ENCODE results near the gene WDPCP.
A peak's percentile ranks its signal among the peaks of the same experiment; 100 is the strongest.

The WDPCP gene

GRCh38 chr2:63347361-63347760, 240.9 kb downstream of the WDPCP start:
- H3K4me1 ChIP-seq (ENCODE audit: control insufficient read depth, insufficient read depth, low read depth, low read length), result no peaks in the 10 kb centered on the region
- no peaks in the 10 kb centered on the region for H3K79me1 ChIP-seq (replicated peaks; ENCODE audit: low read length, poor library complexity, severe bottlenecking)
- no peak overlapping the region for H2BK5ac ChIP-seq (ENCODE audit: low read depth, low read length, poor library complexity, severe bottlenecking)
- no peaks in the 10 kb centered on the region for H3K27me3 ChIP-seq (ENCODE audit: control insufficient read depth in 1 of 2, insufficient read depth in 1 of 2, low read length in 2 of 2)
- H3K9me3 ChIP-seq (ENCODE audit: control insufficient read depth, low read length), result peaks cover 35% of the 10 kb centered on the region
- no peak overlapping the region for H2BK120ac ChIP-seq (ENCODE audit: low read depth, low read length)
- no peak overlapping the region for H2AK5ac ChIP-seq (ENCODE audit: low read length, severe bottlenecking)
- no peak for DNase-seq
- no peaks in the 10 kb centered on the region for H3K36me3 ChIP-seq (ENCODE audit: control insufficient read depth in 1 of 2, insufficient read depth in 2 of 2, low read depth in 1 of 2, low read length in 2 of 2)
- no peak overlapping the region for H3K23ac ChIP-seq (ENCODE audit: low read length in 2 of 2)
- WGBS, result no CpG with 5 or more reads among the region's 2 CpGs
- H3K4me3 ChIP-seq (ENCODE audit: insufficient read depth in 1 of 2, low read depth in 1 of 2, low read length in 2 of 2), result no peak overlapping the region
- H4K91ac ChIP-seq (ENCODE audit: low read length), result no peak overlapping the region
- H3K4me2 ChIP-seq (ENCODE audit: low read length, poor library complexity, severe bottlenecking), result no peak overlapping the region
- H2BK15ac ChIP-seq (ENCODE audit: low read depth, poor library complexity, severe bottlenecking), result no peak overlapping the region
- no peak overlapping the region for H2BK12ac ChIP-seq (ENCODE audit: low read length in 2 of 2)
- no peak overlapping the region for H3K27ac ChIP-seq (ENCODE audit: low read length, poor library complexity, severe bottlenecking)
- H4K8ac ChIP-seq (ENCODE audit: low read length), result no peak overlapping the region
- H3K9ac ChIP-seq (ENCODE audit: low read length), result no peak overlapping the region
- H3K18ac ChIP-seq (ENCODE audit: low read depth in 1 of 2, low read length in 2 of 2), result no peak overlapping the region
- H3K14ac ChIP-seq (ENCODE audit: low read length in 2 of 2), result no peak overlapping the region
- no peak overlapping the region for H2AFZ ChIP-seq (ENCODE audit: low read depth, low read length)
- no peak overlapping the region for H3K4ac ChIP-seq (ENCODE audit: low read depth in 1 of 2, low read length in 2 of 2)

DNA sequence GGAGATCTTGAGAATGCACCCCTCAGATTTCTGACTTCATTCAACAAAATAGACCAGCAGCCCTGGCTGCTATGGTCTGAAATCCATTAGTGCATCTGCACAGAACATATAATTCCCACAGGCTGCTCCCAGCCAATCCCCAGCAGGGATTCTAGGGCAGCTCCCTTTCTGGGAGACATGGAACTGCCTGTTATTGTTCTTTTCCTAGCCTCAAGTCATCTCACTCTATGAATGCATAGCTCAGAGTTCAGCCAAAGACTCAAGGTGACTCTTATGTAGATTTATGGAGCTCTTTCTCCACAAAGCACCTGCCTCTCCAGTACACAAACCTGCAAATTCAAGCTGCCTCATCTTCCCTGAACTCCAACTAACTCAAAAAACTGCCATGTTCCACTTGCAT, 241.9 kb downstream of the WDPCP start:
- H2BK120ac ChIP-seq (ENCODE audit: low read depth, low read length), result no peak overlapping the region
- H2AFZ ChIP-seq (ENCODE audit: low read depth, low read length), result no peak overlapping the region

DNA sequence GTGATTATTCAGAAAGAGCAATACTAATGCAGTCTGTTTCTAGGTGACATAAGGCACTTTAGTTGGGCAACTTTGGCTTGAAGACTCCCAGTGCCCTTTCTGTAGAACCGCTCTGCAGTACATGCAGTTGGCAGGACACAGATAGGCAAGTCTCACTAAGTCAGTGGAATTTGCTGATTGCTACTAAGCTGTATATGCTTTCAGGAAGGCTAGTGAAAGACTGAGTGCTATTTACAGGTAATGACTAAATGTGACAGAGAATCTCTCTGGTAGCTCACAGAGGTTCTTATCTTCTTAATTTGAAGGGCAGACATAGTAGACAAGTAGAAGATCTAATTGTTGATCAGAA, 243.0 kb downstream of the WDPCP start:
- H3K18ac ChIP-seq (ENCODE audit: low read depth in 1 of 2, low read length in 2 of 2), result no peak overlapping the region
- H2AK5ac ChIP-seq (ENCODE audit: low read length, severe bottlenecking), result no peak overlapping the region
- H3K4me3 ChIP-seq (ENCODE audit: insufficient read depth in 1 of 2, low read depth in 1 of 2, low read length in 2 of 2), result no peak overlapping the region
- no peaks in the 10 kb centered on the region for H3K36me3 ChIP-seq (ENCODE audit: control insufficient read depth in 1 of 2, insufficient read depth in 2 of 2, low read depth in 1 of 2, low read length in 2 of 2)
- H2BK12ac ChIP-seq (ENCODE audit: low read length in 2 of 2), result no peak overlapping the region
- H3K4ac ChIP-seq (ENCODE audit: low read depth in 1 of 2, low read length in 2 of 2), result no peak overlapping the region
- no peak overlapping the region for H2AFZ ChIP-seq (ENCODE audit: low read depth, low read length)
- H3K23ac ChIP-seq (ENCODE audit: low read length in 2 of 2), result no peak overlapping the region
- 78% methylated on average over 1 of the region's 1 CpG for WGBS
- no peaks in the 10 kb centered on the region for H3K27me3 ChIP-seq (ENCODE audit: control insufficient read depth in 1 of 2, insufficient read depth in 1 of 2, low read length in 2 of 2)
- H3K27ac ChIP-seq (ENCODE audit: low read length, poor library complexity, severe bottlenecking), result no peak overlapping the region
- H3K9ac ChIP-seq (ENCODE audit: low read length), result no peak overlapping the region
- H3K4me2 ChIP-seq (ENCODE audit: low read length, poor library complexity, severe bottlenecking), result no peak overlapping the region
- H3K14ac ChIP-seq (ENCODE audit: low read length in 2 of 2), result no peak overlapping the region
- no peak overlapping the region for H4K8ac ChIP-seq (ENCODE audit: low read length)
- no peak overlapping the region for H2BK15ac ChIP-seq (ENCODE audit: low read depth, poor library complexity, severe bottlenecking)
- no peaks in the 10 kb centered on the region for H3K79me1 ChIP-seq (replicated peaks; ENCODE audit: low read length, poor library complexity, severe bottlenecking)
- H3K9me3 ChIP-seq (ENCODE audit: control insufficient read depth, low read length), result peaks cover 40% of the 10 kb centered on the region
- no peak overlapping the region for H2BK5ac ChIP-seq (ENCODE audit: low read depth, low read length, poor library complexity, severe bottlenecking)
- no peak overlapping the region for H4K91ac ChIP-seq (ENCODE audit: low read length)
- no peak for DNase-seq
- H3K4me1 ChIP-seq (ENCODE audit: control insufficient read depth, insufficient read depth, low read depth, low read length), result no peaks in the 10 kb centered on the region
- no peak overlapping the region for H2BK120ac ChIP-seq (ENCODE audit: low read depth, low read length)

More for the DNA sequence above, 241.9 kb downstream of the WDPCP start:
- H3K79me1 ChIP-seq (replicated peaks; ENCODE audit: low read length, poor library complexity, severe bottlenecking), result no peaks in the 10 kb centered on the region
- H4K91ac ChIP-seq (ENCODE audit: low read length), result no peak overlapping the region
- no peak overlapping the region for H3K18ac ChIP-seq (ENCODE audit: low read depth in 1 of 2, low read length in 2 of 2)
- H3K4me1 ChIP-seq (ENCODE audit: control insufficient read depth, insufficient read depth, low read depth, low read length), result no peaks in the 10 kb centered on the region
- H2AK5ac ChIP-seq (ENCODE audit: low read length, severe bottlenecking), result no peak overlapping the region
- H2BK5ac ChIP-seq (ENCODE audit: low read depth, low read length, poor library complexity, severe bottlenecking), result no peak overlapping the region
- H3K14ac ChIP-seq (ENCODE audit: low read length in 2 of 2), result no peak overlapping the region
- no peak overlapping the region for H2BK15ac ChIP-seq (ENCODE audit: low read depth, poor library complexity, severe bottlenecking)
- H3K27me3 ChIP-seq (ENCODE audit: control insufficient read depth in 1 of 2, insufficient read depth in 1 of 2, low read length in 2 of 2), result no peaks in the 10 kb centered on the region
- H3K23ac ChIP-seq (ENCODE audit: low read length in 2 of 2), result no peak overlapping the region
- H3K9ac ChIP-seq (ENCODE audit: low read length), result no peak overlapping the region
- no peak overlapping the region for H3K4me3 ChIP-seq (ENCODE audit: insufficient read depth in 1 of 2, low read depth in 1 of 2, low read length in 2 of 2)
- DNase-seq, result no peak
- no peak overlapping the region for H3K4me2 ChIP-seq (ENCODE audit: low read length, poor library complexity, severe bottlenecking)
- no peak overlapping the region for H4K8ac ChIP-seq (ENCODE audit: low read length)
- no peak overlapping the region for H3K4ac ChIP-seq (ENCODE audit: low read depth in 1 of 2, low read length in 2 of 2)
- H3K9me3 ChIP-seq (ENCODE audit: control insufficient read depth, low read length), result peaks cover 42% of the 10 kb centered on the region
- no peak overlapping the region for H3K27ac ChIP-seq (ENCODE audit: low read length, poor library complexity, severe bottlenecking)
- no peaks in the 10 kb centered on the region for H3K36me3 ChIP-seq (ENCODE audit: control insufficient read depth in 1 of 2, insufficient read depth in 2 of 2, low read depth in 1 of 2, low read length in 2 of 2)
- no peak overlapping the region for H2BK12ac ChIP-seq (ENCODE audit: low read length in 2 of 2)

DNA sequence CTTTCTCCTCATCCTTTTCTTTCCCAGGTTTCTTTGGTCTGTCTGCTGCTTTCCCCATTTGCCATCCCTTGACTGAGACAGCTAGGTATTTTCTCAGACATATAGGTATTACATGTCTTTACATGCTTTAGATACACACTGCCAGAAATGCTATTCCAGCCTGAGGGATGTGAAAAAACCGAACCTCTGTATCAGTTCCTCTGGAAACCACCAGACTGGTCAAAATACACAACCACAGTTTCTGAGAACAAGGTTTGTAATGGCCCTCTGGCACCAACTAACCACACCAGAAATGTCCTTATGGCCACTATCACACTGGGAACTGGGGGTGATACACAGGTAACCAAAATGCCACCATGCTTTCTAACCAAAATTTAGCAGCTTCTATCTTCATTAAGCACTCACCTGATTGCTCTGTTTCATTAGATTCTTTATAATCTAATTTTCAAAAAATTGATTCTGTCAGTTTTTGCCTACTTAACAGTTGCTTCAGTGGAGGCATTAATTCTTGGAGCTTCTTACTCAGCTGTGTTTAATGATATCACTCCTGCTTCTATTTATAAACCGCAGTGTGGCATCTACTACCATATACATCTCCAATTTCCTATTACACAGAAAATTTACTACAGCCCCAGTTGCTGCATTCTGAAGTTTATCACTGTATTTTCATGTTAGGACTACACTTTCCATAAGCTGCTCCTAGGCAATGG, 243.5 kb downstream of the WDPCP start:
- peak overlapping the region in 1 of 2 experiments; percentile 11 for H3K4me3 ChIP-seq (ENCODE audit: insufficient read depth in 1 of 2, low read depth in 1 of 2, low read length in 2 of 2)
- 88% methylated on average over 2 of the region's 2 CpGs for WGBS
- no peak overlapping the region for H3K4me2 ChIP-seq (ENCODE audit: low read length, poor library complexity, severe bottlenecking)

More for the DNA sequence above, 243.5 kb downstream of the WDPCP start:
- Histone ChIP-seq H3K27me3 (ENCODE audit: control insufficient read depth in 1 of 2, insufficient read depth in 1 of 2, low read length in 2 of 2) (no peaks in the 10 kb centered on the region), H3K18ac (ENCODE audit: low read depth in 1 of 2, low read length in 2 of 2) (no peak overlapping the region), H3K27ac (ENCODE audit: low read length, poor library complexity, severe bottlenecking) (no peak overlapping the region), H2BK5ac (ENCODE audit: low read depth, low read length, poor library complexity, severe bottlenecking) (no peak overlapping the region), H3K14ac (ENCODE audit: low read length in 2 of 2) (no peak overlapping the region), H3K9ac (ENCODE audit: low read length) (no peak overlapping the region), H2AFZ (ENCODE audit: low read depth, low read length) (no peak overlapping the region), H3K23ac (ENCODE audit: low read length in 2 of 2) (no peak overlapping the region), H4K8ac (ENCODE audit: low read length) (no peak overlapping the region), H3K79me1 (replicated peaks; ENCODE audit: low read length, poor library complexity, severe bottlenecking) (no peaks in the 10 kb centered on the region), H2BK12ac (ENCODE audit: low read length in 2 of 2) (no peak overlapping the region), H4K91ac (ENCODE audit: low read length) (no peak overlapping the region), H3K36me3 (ENCODE audit: control insufficient read depth in 1 of 2, insufficient read depth in 2 of 2, low read depth in 1 of 2, low read length in 2 of 2) (no peaks in the 10 kb centered on the region), H2BK120ac (ENCODE audit: low read depth, low read length) (no peak overlapping the region), H3K4ac (ENCODE audit: low read depth in 1 of 2, low read length in 2 of 2) (no peak overlapping the region), H3K9me3 (ENCODE audit: control insufficient read depth, low read length) (peaks cover 39% of the 10 kb centered on the region), H2BK15ac (ENCODE audit: low read depth, poor library complexity, severe bottlenecking) (no peak overlapping the region), H2AK5ac (ENCODE audit: low read length, severe bottlenecking) (no peak overlapping the region), H3K4me1 (ENCODE audit: control insufficient read depth, insufficient read depth, low read depth, low read length) (no peaks in the 10 kb centered on the region)
- DNase-seq, result no peak

All from mesenchymal stem cell (in vitro differentiated cells and primary cell).